Smooth muscle cell of the brain vasculature (primary cell): ENCODE data around the gene CCL28.
"Not testable (repeated sequence)": the region's sequence is repeated elsewhere in the genome, so short reads cannot be mapped to it uniquely, and the experiment has no call there.

ENCODE experiments used
- DNase-seq: peaks from one replicate; pipeline ENCODE4 v3.0.0-alpha.2; 2012; ENCODE audit warnings: low read depth, low spot score

Gene CCL28, protein sequence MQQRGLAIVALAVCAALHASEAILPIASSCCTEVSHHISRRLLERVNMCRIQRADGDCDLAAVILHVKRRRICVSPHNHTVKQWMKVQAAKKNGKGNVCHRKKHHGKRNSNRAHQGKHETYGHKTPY

DNA sequence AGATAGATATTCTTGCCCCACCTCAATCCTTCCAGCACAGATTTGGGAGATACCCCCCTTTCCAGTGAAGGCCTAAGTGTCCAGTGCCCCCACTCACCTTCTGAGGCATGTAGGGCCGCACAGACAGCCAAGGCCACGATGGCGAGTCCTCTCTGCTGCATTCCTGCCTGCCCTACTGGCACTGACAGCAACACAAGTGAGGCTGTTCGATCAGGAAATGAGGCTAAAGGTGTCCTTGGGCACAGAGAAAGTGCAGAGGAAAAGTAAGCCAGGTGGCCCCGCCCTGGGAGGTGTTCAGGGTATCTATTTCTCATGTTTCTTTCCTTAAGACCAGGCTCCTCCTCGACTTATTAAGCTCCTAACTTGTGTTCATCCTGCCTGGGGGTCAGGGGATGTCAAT is at the start of gene CCL28:
CCL28 (minus strand) TSS at position 236 of the 400 bp plus-strand sequence; CDS start at position 161, 75 bp downstream.
- no peak for DNase-seq

DNA sequence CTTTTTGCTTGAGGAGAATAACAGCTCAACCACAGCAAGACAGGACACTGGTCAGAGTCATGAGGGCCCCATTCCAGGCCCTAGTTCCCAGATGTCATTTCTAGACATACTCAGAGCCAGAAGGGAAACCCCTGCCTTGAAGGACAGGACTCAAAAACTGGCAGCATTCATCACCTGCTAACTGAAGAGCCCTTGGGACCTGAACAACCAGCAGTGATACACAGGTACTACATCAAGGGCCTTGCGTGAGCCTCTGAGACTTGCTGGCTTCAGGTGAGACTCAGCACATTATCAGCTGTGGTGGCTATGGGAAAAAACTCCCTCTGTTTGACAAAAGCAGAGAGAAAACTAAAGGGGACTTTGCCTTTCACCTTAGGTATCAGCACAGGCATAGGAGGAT is 48.9 kb upstream of the CCL28 start:
- DNase-seq, result no peak

- no peak for DNase-seq
Observed at GRCh38 chr5:43456556-43456955, 44.4 kb upstream of the CCL28 start.

- DNase-seq, result not testable (repeated sequence)
Observed at GRCh38 chr5:43441575-43441974, 29.4 kb upstream of the CCL28 start.

GRCh38 chr5:43437062-43437660 is 25.0 kb upstream of the CCL28 start:
- no peak for DNase-seq

DNA sequence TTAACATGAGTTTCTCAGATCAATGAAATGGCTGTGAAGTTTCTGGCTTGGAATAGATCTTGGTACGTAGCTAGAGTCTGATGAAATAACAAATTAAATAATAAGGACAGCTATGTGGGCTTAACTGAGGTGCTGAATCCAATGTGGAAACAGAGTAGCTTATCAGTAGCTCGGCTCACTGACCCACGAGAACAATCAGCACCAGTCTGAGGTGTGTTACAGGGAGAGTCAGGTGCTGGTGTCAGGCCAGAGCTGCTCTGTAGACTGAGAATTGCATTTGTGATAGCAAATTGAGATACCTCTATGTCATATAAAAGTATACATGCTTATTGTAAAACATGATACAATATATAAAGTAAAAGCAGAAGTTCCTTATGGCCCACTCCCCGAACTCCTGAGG is 21.2 kb upstream of the CCL28 start:
- no peak for DNase-seq

- DNase-seq, result peak; percentile 83
Observed at GRCh38 chr5:43432486-43433375, 20.5 kb upstream of the CCL28 start.

- no peak for DNase-seq
Observed at GRCh38 chr5:43429706-43430105, 17.5 kb upstream of the CCL28 start.

- DNase-seq, result no peak
Observed at GRCh38 chr5:43429016-43429415, 16.8 kb upstream of the CCL28 start.

DNA sequence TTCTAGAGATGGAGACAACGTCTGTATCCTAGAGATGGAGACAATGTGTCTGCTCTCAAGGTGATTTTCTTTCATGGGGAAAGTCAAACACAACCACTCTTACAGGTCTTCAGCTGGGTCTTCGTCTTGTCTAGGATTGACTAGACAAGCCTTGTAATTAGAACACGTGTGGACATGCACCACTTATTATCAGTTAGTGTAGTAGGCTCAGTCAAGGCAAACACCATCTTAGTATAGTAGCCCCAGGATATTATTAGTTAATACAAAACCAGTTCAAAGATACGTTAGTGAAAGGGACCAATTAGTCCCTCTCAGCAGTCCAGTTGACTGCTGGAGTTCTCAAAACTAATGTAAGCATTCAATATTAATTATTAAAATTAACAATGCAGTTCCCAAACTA is 15.1 kb upstream of the CCL28 start:
- no peak for DNase-seq

DNA sequence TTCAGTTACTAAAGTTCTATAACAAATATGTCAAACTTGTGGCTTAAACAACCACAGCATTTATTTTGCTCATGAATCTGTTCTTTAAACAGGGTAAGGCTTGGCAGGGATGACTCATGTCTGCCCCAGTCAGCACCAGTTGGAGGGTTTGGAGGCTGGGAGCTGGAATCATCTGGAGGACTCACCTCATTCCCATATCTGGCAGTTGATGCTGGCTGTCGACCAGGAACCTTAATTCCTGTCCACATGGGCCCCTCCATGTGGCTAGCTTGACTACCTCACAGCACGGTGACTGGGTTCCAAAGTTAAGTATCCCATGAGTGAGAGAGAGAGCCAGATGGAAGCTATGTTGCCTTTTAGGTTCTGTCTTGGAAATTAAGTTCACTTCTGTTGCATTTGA is 13.8 kb upstream of the CCL28 start:
- peak; percentile 32 for DNase-seq

DNA sequence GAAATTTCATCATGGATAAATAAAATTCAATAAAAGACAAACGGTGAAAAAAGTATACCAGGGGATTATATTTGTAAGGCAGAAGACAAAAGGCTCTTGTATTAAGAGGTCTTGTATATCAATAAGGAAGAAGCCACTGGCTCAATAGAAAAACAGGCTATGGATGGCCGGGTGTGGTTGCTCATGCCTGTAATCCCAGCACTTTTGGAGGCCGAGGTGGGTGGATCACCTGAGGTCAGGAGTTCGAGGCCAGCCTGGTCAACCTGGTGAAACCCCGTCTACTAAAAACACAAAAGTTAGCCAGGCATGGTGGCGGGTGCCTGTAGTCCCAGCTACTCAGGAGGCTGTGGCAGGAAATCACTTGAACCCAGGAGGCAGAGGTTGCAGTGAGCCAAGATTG is 10.9 kb upstream of the CCL28 start:
- not testable (repeated sequence) for DNase-seq

- DNase-seq, result no peak
Observed at GRCh38 chr5:43422143-43422542, 10.0 kb upstream of the CCL28 start.

DNA sequence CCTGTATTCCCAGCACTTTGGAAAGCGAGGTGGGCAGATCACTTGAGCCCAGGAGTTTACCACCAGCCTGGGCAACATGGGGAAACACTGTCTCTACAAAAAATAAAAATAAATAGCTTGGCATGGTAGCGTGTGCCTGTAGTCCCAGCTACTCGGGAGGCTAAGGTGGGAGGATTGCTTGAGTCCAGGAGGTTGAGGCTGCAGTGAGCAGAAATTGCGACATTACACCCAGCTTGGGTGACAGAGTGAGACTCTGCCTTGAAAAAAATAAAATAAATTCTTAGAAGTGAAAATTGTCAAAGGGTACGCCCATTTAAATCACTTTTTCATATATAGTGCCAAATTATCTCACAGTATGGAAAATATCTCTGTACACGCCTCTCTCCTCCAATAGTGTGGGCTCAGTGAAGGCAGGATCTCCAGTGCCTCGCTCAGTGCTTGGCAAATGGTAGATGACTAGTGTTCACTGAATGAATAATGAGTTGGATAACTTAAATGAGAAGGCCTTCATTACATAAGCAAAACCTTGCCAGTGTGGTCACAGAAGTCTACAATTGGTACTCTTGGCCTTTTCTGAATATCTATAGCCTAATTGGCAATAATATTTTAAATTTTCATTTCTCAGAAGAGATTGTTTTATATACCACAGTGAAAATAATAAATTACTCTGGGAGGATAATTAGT is 9.4 kb upstream of the CCL28 start:
- no peak for DNase-seq

GRCh38 chr5:43420241-43420640 is 8.1 kb upstream of the CCL28 start:
- DNase-seq, result no peak

DNA sequence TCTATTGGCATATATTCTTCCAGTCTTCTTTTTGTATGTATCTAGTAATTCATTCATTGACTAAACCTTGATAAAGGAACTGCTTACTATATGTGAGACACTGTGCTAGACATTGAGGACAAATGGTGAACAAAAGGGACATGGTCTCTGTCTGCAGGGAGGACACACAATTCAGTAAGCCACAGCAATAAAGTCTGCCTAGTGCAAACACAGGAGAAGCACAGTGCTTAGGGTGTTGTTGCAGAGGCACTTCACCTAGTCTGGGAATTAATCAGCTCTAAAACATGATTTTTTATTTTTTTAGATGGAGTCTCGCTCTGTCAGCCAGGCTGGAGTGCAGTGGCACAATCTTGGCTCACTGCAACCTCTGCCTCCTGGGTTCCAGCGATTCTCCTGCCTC is 6.4 kb upstream of the CCL28 start:
- no peak for DNase-seq

DNA sequence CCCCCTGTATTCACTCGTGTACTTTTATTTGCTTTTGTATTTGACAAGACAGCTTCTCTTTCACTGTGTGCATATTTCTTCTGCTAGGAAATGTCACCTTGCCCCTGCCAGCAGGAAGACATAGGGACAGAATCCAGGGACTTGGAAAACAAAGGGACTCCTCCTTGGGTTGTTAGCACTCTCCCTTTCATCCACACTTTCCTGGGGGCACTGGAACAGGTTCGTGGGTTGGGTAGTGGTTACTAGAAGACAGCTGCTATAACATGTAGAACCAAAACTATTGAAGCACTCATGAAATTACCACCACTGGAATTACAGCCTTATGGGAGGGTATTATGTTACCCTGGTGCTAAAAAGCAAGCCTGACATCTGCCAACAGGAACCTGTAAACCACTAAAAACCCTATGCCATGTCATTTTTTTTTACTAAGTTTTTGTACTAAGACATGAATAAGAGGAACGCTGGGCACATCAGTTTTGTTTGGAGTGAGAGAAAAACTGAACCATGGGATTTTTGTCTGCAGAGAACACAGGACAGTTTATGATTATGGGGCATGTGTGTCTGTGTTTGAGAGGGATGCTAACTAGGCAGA is 4.7 kb upstream of the CCL28 start:
- no peak for DNase-seq

GRCh38 chr5:43415935-43416802 is 4.0 kb upstream of the CCL28 start:
- no peak for DNase-seq

DNA sequence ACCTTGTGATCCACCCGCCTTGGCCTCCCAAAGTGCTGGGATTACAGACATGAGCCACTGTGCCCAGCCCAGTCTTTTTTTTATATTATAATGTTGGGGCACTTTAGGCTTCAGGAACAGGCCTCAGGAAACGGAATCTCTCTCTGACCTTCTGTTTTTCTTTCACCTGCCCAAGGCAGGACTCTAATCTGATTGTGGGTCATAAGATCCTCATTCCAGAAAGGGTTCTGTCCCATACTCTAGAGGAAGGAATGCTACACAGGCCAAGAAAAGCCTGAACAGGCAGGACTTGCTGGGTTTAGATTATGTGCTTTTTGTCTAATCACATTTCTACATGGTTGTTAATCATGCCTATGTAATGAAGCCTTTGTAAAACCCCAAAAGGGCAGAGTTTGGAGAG is 1.8 kb upstream of the CCL28 start:
- no peak for DNase-seq

GRCh38 chr5:43412644-43413043 is 453 bp upstream of the CCL28 start:
- DNase-seq, result no peak

GRCh38 chr5:43411495-43411894 is 696 bp downstream of the CCL28 start:
- no peak for DNase-seq
